Right lobe of liver (tissue), 4 donors: ENCODE measurements around the gene NOS1AP.

Experiments
- POLR2A ChIP-seq: fragments of 450-650 bp; IDR thresholded peaks from one replicate; pipeline ENCODE4 v1.6.1; 2017; ENCODE audit warnings: antibody characterized with exemption, mild to moderate bottlenecking
- TF ChIP-seq, protein P1 (sequence below), 4 donors: fragments of 200-600 bp in 3 of 4; fragments of 450-650 bp in 1 of 4; IDR thresholded peaks; one replicate each; pipeline versions ENCODE4 v1.5.1 to v1.8.0; 2016 to 2022; ENCODE audit warnings: antibody characterized with exemption in 4 of 4, mild to moderate bottlenecking in 2 of 4
- donor health status: DM: no; HTN: no; CAD: no.
- donor health status: DM: no; HTN: no; CAD: no.
- donor health status: DM: no; HTN: yes; CAD: no.

DNA sequence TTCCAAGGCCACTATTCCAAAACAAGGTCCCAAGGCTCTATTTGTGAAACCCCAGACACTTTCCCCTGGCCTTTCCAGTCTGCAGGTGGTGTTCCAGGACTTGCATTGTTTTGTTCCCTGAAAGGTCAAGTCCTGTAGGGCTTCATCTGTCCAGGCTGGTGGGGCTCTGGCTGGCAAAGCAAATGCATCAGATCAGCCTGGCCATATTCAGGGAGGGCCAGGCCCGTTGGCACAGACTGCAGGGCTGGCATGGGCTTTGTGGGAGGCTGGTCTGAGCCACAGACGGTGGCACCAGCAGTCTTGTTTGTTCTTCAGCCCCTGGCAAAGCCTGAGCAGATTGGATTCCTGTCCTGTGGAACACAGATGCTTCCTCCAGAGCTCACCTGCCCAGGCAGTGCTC is 214.2 kb downstream of the NOS1AP start:
- TF ChIP-seq POLR2A = no peak
- TF ChIP-seq, protein P1, sequence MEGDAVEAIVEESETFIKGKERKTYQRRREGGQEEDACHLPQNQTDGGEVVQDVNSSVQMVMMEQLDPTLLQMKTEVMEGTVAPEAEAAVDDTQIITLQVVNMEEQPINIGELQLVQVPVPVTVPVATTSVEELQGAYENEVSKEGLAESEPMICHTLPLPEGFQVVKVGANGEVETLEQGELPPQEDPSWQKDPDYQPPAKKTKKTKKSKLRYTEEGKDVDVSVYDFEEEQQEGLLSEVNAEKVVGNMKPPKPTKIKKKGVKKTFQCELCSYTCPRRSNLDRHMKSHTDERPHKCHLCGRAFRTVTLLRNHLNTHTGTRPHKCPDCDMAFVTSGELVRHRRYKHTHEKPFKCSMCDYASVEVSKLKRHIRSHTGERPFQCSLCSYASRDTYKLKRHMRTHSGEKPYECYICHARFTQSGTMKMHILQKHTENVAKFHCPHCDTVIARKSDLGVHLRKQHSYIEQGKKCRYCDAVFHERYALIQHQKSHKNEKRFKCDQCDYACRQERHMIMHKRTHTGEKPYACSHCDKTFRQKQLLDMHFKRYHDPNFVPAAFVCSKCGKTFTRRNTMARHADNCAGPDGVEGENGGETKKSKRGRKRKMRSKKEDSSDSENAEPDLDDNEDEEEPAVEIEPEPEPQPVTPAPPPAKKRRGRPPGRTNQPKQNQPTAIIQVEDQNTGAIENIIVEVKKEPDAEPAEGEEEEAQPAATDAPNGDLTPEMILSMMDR (IDR thresholded peaks at IDR 0.05) = no peak
